Measurements from ENCODE around the gene ATAD3C. TPM values are rescaled to one million over a fixed set of nuclear protein-coding genes. Genes with fewer than 3 reads are reported as not detected.
"Not testable (repeated sequence)": the region's sequence is repeated elsewhere in the genome, so short reads cannot be mapped to it uniquely, and the experiment has no call there.

ATAD3C gene
- total RNA-seq, 2 donors from 2014 or later, result 0.55 TPM

DNA sequence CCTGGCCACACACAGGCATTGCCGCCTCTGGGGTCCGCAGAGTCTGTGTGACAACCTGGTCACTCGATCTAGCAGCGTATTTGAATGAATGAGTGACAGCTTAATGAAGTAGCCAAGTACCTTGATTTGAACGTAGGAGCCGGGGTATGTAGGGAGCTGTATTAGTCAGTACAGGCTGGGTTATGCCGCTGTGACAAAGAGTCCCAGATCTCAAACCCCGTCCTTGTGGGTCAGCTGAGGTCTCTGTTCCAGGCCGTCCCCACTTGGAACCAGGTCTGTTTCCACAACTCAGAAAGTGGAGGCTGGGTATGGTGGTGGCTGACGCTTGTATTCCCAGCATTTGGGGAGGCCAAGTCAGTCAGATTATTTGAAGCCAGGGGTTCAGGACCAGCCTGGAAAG is 42.1 kb downstream of the ATAD3C start:
- Histone ChIP-seq H3K9ac (ENCODE audit: extremely low read depth, low read length, poor library complexity, severe bottlenecking) (no peak overlapping the region), H3K36me3 (ENCODE audit: control insufficient read depth, insufficient read depth, low read length) (peaks cover 58% of the 10 kb centered on the region), H3K27ac (ENCODE audit: low read depth, low read length) (no peak overlapping the region), H3K4me3 (ENCODE audit: low read length) (no peak overlapping the region), H3K9me3 (ENCODE audit: control insufficient read depth, low read length) (peaks cover 13% of the 10 kb centered on the region), H3K27me3 (ENCODE audit: control insufficient read depth, insufficient read depth, low read length, poor library complexity, severe bottlenecking) (no peaks in the 10 kb centered on the region), H3K4me1 (ENCODE audit: control insufficient read depth, insufficient read depth, low read length) (no peaks in the 10 kb centered on the region)
- TF ChIP-seq, protein P1, sequence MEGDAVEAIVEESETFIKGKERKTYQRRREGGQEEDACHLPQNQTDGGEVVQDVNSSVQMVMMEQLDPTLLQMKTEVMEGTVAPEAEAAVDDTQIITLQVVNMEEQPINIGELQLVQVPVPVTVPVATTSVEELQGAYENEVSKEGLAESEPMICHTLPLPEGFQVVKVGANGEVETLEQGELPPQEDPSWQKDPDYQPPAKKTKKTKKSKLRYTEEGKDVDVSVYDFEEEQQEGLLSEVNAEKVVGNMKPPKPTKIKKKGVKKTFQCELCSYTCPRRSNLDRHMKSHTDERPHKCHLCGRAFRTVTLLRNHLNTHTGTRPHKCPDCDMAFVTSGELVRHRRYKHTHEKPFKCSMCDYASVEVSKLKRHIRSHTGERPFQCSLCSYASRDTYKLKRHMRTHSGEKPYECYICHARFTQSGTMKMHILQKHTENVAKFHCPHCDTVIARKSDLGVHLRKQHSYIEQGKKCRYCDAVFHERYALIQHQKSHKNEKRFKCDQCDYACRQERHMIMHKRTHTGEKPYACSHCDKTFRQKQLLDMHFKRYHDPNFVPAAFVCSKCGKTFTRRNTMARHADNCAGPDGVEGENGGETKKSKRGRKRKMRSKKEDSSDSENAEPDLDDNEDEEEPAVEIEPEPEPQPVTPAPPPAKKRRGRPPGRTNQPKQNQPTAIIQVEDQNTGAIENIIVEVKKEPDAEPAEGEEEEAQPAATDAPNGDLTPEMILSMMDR (conservative IDR thresholded peaks at IDR 0.05), result no peak
- peaks cover 57% of the 10 kb centered on the region for H3K36me3 Mint-ChIP-seq (ENCODE audit: low read depth)
- WGBS, 2 experiments (ENCODE audit: insufficient coverage in 1 of 2, insufficient read length in 1 of 2), result 98 to 100% methylated on average over 10 of the region's 10 CpGs
- no peaks in the 10 kb centered on the region for H3K27me3 Mint-ChIP-seq (ENCODE audit: insufficient read depth)
- H3K27ac Mint-ChIP-seq, result no peak overlapping the region
- DNase-seq, result no peak
- H3K4me3 Mint-ChIP-seq, result no peak overlapping the region
- H3K9me3 Mint-ChIP-seq, result peaks cover 18% of the 10 kb centered on the region
- no peaks in the 10 kb centered on the region for H3K4me1 Mint-ChIP-seq

DNA sequence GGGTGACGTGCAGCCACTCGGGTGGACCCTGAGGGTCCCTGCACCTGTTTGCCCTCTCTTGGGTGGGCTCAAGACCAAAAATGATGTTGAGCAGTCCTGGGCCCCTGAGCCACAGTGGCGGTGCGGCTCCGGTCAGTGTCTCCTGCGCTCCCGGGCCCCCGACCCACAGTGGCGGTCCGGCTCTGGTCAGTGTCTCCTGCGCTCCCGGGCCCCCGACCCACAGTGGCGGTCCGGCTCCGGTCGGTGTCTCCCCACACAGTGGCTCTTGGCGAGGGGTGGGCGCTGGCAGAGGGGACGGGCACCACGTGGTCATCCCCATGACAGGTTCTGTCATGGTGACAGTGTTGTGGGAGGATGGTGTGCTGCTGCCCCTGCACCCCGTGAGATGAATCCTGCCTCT is 44.8 kb downstream of the ATAD3C start:
- WGBS, 2 experiments (ENCODE audit: insufficient coverage in 1 of 2, insufficient read length in 1 of 2), result 96 to 100% methylated on average over 5 to 22 of the region's 22 CpGs
- not testable (repeated sequence) for H3K9ac ChIP-seq (ENCODE audit: extremely low read depth, low read length, poor library complexity, severe bottlenecking); H3K4me3 Mint-ChIP-seq; H3K27me3 ChIP-seq (ENCODE audit: control insufficient read depth, insufficient read depth, low read length, poor library complexity, severe bottlenecking); H3K4me3 ChIP-seq (ENCODE audit: low read length); H3K27me3 Mint-ChIP-seq (ENCODE audit: insufficient read depth); DNase-seq; H3K27ac ChIP-seq (ENCODE audit: low read depth, low read length); H3K4me1 ChIP-seq (ENCODE audit: control insufficient read depth, insufficient read depth, low read length); H3K4me1 Mint-ChIP-seq; H3K27ac Mint-ChIP-seq
- Histone ChIP-seq H3K36me3 (ENCODE audit: control insufficient read depth, insufficient read depth, low read length) (peaks cover 42% of the 10 kb centered on the region), H3K9me3 (ENCODE audit: control insufficient read depth, low read length) (peaks cover 13% of the 10 kb centered on the region)
- Mint-ChIP-seq H3K9me3 (peaks cover 18% of the 10 kb centered on the region), H3K36me3 (ENCODE audit: low read depth) (peaks cover 41% of the 10 kb centered on the region)

DNA sequence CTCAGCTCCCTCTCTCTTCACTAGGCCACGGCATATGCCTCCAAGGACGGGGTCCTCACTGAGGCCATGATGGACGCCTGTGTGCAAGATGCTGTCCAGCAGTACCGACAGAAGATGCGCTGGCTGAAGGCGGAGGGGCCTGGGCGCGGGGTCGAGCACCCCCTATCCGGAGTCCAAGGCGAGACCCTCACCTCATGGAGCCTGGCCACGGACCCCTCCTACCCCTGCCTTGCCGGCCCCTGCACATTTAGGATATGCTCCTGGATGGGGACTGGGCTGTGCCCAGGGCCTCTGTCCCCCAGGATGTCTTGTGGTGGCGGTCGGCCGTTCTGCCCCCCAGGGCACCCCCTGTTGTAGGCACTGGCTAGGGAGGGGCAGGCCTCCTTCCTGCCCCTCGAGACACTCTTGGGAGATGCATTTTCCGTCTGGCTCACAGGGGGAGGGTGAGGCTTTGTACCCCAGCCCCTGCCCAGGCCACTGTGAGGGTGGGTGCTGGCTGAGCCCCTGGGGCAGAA is 46.0 kb downstream of the ATAD3C start:
- H3K27me3 Mint-ChIP-seq (ENCODE audit: insufficient read depth); H3K4me3 Mint-ChIP-seq; H3K4me1 ChIP-seq (ENCODE audit: control insufficient read depth, insufficient read depth, low read length); H3K9ac ChIP-seq (ENCODE audit: extremely low read depth, low read length, poor library complexity, severe bottlenecking); H3K4me3 ChIP-seq (ENCODE audit: low read length); H3K4me1 Mint-ChIP-seq; H3K27ac Mint-ChIP-seq; DNase-seq; H3K27me3 ChIP-seq (ENCODE audit: control insufficient read depth, insufficient read depth, low read length, poor library complexity, severe bottlenecking); H3K27ac ChIP-seq (ENCODE audit: low read depth, low read length): not testable (repeated sequence)
- H3K9me3 ChIP-seq (ENCODE audit: control insufficient read depth, low read length), result peaks cover 13% of the 10 kb centered on the region
- H3K36me3 ChIP-seq (ENCODE audit: control insufficient read depth, insufficient read depth, low read length), result peaks cover 33% of the 10 kb centered on the region
- peaks cover 18% of the 10 kb centered on the region for H3K9me3 Mint-ChIP-seq
- 95 to 98% methylated on average over 9 to 16 of the region's 18 CpGs for WGBS, 2 experiments (ENCODE audit: insufficient coverage in 1 of 2, insufficient read length in 1 of 2)
- peaks cover 29% of the 10 kb centered on the region for H3K36me3 Mint-ChIP-seq (ENCODE audit: low read depth)

DNA sequence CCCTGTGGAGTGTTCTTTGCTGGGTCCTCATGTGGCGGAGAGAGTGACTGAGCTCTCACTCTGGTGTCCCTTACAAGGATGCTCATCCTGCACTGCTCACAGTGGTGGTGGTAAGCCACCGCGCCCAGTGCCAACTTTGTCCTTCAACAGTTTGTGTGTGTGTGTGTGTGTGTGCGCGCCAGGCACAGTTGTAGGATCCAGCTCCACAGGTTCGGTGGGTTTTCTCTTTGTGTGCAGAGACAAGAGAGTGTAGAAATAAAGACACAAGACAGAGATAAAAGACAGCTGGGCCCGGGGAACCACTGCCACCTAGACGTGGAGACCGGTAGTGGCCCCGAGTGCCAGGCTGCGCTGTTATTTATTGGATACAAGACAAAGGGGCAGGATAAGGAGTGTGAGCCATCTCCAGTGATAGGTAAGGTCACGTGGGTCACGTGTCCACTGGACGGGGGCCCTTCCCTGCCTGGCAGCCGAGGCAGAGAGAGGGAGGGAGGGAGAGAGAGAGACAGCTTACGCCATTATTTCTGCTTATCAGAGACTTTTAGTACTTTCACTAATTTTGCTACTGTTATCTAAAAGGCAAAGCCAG is 55.4 kb downstream of the ATAD3C start:
- peak overlapping the region; percentile 57 for H3K27ac ChIP-seq (ENCODE audit: low read depth, low read length)
- H3K4me1 Mint-ChIP-seq; H3K27me3 Mint-ChIP-seq (ENCODE audit: insufficient read depth); H3K9me3 Mint-ChIP-seq; H3K36me3 Mint-ChIP-seq (ENCODE audit: low read depth); H3K27me3 ChIP-seq (ENCODE audit: control insufficient read depth, insufficient read depth, low read length, poor library complexity, severe bottlenecking); H3K9ac ChIP-seq (ENCODE audit: extremely low read depth, low read length, poor library complexity, severe bottlenecking); H3K9me3 ChIP-seq (ENCODE audit: control insufficient read depth, low read length); H3K4me3 ChIP-seq (ENCODE audit: low read length); H3K4me1 ChIP-seq (ENCODE audit: control insufficient read depth, insufficient read depth, low read length); H3K36me3 ChIP-seq (ENCODE audit: control insufficient read depth, insufficient read depth, low read length): not testable (repeated sequence)
- DNase-seq, result peak; percentile 96
- TF ChIP-seq, protein P1 (conservative IDR thresholded peaks at IDR 0.05), result peak; percentile 82
- Mint-ChIP-seq H3K27ac (peak overlapping the region; percentile 96), H3K4me3 (peak overlapping the region; percentile 50)
- 46 to 54% methylated on average over 7 to 14 of the region's 16 CpGs for WGBS, 2 experiments (ENCODE audit: insufficient coverage in 1 of 2, insufficient read length in 1 of 2)

Measured in endodermal cell (in vitro differentiated cells).